Ammon's horn (tissue), 1 donor: ENCODE data around the gene DOCK3.
"Not testable (repeated sequence)": the region's sequence is repeated elsewhere in the genome, so short reads cannot be mapped to it uniquely, and the experiment has no call there.

Source experiments
- DNase-seq: peaks from one replicate; pipeline ENCODE4 v3.0.0-alpha.2; 2016; ENCODE audit warnings: low spot score

Gene DOCK3

DNA sequence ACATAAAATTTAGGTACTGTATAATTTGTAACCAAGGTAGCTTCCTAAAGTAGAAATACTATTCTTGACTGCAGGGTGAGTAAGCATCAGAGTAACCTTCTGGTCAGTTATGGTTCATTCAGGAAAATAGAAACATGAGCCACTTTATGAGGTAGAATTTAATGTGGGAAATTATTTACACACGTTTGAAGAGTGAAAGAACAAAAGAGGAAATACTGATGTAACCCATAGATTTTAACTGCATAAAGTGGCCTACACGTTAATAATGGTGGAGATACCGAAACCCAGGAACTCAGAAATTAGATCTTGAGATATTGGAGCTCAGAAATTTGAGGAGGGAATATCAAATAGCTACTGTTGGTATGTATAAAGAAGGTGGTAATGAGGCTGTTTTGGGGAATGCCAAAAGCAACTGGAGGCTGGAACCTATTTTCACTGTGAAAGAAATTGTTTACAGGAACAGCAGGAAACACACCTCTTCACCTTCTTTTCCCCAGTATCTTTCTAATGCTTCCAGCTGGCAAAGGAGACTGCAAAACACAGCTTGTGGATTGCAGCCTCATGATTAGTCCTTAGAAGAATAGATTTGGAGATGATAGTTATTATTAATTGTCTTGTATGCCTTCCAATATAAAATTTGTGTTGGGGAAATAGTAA is 216.1 kb downstream of the DOCK3 start:
- no peak for DNase-seq

DNA sequence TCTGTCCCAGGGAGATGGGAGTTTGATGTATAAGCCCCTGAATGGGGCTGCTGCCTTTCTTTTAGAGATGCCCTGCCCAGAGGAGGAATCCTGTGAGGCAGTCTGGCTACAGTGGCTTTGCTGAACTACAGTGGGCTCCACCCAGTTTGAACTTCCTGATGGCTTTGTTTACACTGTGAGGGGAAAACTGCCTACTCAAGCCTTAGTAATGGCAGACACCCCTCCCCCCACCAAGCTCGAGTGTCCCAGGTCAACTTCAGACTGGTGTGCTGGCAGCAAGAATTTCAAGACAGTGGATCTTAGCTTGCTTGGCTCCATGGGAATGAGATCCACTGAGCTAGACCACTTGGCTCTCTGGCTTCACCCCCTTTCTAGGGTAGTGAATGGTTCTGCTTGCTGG is 226.4 kb downstream of the DOCK3 start:
- DNase-seq, result not testable (repeated sequence)

DNA sequence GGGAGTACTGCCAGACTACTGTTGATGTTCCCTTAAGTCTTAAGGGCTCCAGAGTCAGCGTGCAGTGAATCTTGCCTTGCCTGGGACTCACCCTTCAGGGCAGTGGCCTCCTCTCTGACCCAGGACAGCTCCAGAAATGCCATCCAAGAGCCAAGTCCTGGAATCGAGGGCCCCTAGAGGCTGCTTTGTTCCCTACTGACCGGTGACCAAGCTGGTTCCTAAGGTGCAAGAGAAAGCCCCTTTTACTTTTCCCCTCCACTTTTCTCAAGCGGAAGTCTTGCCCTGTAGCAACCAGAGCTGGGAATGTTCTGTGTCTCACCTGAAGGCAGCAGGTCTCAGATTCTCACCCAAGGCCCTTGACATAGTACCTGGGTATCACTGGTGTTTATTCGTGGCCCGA is 238.0 kb downstream of the DOCK3 start:
- no peak for DNase-seq

DNA sequence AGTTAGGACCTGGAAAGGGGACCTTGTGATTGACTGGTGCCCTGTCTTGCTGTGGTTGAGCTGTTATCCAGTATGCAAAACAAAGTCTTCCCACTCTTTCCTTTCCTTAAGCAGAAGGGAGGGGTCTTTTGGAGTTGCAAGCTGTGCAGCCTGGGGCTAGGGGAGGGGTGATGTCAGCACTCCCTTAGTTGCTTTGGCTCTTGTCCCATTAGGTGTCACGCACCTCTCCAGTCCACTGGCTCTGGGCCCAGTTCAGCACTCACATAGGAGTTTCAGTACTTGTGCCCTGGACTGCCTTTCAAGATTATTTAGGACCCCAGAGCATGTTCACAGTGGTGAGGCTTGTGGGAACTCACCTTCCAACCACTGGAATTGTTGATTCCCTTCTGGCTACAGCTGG is 238.5 kb downstream of the DOCK3 start:
- no peak for DNase-seq

DNA sequence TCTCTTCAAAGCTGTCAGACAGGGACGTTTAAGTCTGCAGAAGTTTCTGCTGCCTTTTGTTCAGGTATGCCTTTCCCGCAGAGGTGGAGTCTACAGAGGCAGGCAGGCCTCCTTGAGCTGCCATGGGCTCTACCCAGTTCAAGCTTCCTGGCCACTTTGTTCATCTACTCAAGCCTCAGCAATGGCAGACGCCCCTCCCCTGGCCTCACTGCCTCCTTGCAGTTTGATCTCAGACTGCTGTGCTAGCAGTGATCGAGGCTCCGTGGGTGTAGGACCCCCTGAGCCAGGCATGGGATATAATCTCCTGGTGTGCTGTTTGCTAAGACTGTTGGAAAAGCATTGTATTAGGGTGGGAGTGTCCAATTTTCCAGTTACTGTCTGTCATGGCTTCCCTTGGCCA is 247.3 kb downstream of the DOCK3 start:
- not testable (repeated sequence) for DNase-seq

DNA sequence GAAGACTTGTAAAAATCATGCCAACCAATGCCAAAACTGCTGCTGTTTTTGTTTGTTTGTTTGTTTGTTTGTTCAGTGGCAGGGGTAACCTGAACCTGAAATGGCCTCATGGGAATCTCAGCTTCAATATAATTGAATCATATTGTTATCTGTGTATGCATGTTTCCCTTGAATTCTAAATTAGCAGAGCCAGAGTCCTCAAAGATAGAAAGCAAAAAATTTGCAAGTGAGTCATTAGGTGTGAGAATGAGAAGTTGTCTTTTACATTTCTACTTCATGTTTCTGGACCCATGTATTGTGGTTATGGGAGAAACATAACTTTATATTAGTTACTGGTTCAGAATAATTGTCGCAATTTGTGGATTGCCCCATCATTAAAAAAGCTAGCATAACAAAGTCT is 249.2 kb downstream of the DOCK3 start:
- no peak for DNase-seq

DNA sequence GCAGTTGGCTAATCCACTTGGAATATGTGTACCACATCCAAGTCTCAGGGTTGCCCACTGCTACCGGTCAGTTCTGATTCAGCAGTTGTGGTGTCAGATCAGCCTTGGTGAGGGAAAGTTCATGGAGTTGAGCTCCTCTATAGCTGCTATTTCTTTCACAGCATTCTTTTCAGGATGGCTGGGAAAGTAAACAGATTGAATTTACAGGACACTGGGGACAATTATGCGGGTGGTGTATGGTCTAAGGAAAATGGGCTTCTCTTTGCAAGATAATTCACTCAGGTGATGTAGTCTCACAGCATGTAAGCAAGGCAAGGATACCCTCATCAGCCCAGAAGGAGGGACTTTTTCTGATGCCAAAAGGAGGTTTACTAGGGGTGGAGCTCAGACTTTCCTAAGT is 249.9 kb downstream of the DOCK3 start:
- DNase-seq, result no peak

DNA sequence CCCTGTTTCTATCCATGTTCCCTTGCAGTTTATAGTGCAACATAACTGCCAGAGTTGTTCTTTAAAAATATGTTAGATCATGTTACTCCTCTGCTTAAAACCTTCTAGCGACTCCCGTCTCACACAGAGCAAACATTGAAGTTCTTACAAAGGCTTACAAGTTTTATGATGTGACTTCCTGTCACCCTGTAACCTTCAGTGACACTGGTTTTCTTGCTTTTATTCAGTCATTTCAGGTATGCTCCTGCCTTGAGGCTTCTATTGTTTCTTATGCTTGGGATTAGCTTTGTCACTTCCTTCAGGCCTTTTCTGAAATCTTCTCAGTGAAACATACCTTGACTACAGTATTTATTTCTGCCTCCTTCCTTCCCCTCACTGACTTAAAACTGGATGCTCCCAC is 252.1 kb downstream of the DOCK3 start:
- DNase-seq, result no peak

DNA sequence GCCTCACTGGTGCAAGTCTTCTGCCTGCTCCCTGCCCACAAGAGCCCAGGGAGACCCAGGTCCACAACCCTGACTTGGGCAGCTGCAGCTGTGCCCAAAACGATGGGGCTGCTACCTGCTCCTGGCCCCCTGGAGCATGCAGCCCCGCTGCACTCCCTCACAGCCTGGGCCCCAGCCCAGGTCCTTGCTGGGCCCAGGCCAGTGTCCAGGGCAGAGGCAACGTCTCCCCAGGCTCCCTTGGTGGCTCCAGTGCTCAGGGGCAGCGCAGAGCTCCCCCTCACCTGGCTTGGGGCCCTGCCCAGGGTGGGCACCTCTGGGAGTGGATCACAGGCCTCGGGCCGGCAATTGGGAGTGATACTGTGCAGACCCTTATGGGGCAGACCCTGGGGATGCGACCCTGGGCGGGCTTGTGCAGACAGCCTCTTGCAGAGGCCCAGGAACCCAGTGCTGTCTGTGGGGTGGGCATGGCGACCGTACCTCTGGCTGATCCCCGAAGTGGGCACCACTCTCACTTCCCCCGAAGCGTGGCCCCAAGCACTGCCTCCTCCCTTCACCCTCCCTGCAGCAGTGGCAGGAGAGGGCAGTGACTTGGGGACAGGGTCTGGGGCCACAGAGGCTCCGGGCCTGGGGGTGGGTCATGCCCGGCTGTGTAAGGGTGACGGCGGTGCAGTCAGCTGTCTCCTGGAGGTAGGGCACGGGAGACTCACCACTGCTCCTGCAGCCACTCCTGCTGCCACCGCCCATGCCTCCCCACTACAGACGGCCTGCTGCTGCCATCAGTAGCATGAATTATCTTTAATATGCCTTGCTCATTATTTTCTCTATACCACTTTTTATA is 255.9 kb downstream of the DOCK3 start:
- no peak for DNase-seq

DNA sequence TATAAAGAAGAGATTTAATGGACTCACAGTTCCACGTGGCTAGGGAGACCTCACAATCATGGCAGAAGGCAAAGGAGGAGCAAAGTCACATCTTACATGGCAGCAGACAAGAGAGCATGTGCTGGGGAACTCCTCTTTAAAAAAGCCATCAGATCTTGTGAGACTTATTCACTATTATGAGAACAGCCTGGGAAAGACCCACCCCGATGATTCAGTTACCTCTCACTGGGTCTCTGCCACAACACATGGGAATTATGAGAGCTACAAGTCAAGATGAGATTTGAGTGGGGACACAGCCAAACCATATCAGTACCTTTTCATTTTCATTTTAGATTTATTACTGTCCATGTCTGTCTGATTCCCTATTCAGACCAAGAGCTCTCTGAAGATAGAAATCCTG is 258.2 kb downstream of the DOCK3 start:
- DNase-seq, result not testable (repeated sequence)

DNA sequence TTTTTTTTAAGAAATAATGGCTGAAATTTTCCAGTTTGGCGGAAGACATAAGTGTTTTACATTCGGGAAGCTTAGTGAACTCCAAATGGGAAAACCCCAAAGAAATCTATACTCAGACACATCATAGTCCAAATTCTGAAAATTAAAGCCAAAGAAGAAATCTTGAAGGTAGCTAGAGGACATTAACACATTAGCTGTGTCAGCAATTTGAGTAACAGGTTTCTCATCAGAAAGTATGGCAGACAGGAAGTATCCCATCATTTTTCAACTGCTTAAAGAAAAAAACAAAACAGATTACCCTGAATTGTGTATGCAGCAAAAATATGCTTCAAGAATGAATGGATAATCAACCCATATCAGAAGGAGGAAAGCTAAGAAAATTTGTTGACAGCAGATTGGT is 261.7 kb downstream of the DOCK3 start:
- no peak for DNase-seq

DNA sequence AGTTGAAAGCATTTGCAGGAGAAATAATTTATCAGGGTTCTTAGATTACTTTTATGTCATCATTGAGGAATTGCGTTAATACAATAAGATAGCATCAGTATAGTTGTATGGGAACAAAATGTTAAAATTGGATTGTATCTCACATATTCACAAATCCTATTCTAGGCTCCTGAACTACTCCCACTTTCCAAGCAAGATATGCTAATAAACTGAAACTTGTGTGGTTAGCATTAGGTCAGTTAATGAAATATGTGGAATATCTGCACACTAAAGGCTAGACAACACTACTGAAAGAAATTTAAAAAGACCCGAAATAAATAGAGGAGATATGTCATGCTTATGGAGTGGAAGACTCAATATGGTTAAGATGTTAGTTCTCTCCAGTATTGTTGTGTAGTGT is 272.7 kb downstream of the DOCK3 start:
- no peak for DNase-seq

DNA sequence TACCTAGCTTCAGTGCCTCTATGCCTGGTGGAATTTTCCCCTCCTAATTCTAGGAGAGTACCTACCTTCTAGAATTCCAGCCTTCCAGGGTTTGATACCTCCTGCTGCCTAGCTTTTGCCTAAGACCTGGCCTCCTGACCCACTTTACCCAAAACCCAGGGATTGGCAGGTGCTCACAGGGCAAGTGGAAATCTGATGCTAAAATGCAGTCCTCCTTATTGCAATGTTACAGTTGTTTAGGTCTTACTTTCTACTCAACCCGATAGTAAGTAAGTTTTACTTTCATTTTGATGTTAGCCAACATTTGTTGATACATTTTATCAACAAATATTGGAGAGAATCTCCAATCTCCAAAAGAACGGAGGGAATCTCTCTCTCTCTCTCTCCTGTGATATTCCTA is 275.9 kb downstream of the DOCK3 start:
- DNase-seq, result no peak

DNA sequence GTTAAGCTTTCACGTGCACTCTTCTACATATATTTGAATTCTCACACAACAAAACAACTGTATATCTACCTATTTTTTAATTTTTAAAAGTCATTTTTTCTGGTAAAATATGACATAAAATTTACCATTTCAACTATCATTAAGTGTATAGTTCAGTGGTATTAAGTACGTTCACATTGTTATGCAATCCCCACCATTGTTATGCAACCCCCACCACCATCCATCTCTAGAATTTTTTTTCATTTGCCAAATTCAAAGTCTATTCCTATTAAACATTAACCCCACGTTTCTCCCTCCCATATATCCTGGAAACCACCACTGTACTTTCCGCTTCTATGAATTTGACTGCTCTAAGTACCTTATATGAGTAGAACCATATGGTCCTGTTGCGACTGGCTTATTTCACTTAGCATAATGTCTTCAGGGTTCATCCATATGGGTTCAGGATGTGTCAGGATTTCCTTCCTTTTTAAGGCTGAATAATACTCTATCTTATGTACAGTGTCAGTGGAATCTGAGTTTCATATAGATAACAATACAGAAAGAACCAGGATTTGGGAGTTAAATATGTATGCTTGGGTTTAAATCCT is 279.2 kb downstream of the DOCK3 start:
- no peak for DNase-seq

DNA sequence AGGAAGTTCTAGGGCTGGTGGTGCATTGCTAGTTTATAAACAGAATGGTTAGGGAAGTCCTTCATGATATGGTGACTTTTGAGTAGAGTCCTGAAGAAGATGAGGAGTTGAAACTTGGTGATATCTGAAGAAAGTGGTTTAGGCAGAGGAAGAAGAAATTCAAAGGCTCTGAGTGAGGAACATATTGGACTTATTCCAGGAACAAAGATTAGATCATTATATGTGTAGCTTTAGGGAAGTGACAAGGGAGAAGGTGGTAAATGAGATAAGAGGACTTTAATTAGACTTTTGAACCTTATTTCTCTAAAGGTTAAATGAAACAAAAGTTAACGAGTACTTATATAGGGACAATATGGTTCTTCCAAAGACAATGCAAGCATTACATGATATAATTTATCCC is 286.7 kb downstream of the DOCK3 start:
- no peak for DNase-seq

DNA sequence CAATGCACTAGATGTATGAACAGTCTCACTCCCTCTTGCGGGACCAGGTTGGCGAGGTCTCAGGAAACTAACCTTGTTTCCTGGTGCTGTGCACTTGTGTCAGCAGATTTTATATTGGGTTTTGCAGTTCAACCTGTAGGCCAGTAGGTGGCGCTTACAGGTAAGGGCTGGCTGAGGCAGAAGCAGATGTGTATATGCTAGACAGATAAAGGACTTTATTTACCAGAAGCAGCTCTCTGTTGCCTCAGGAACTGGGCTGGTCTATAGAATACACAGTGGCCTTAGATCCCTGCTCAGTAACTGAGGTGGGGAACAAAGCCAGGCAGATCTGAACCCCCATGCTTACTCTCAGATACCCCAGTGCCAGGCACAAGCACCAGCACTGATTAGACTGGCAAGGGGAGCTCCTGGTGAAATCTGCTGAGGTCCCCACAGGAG is 296.8 kb downstream of the DOCK3 start:
- no peak for DNase-seq

DNA sequence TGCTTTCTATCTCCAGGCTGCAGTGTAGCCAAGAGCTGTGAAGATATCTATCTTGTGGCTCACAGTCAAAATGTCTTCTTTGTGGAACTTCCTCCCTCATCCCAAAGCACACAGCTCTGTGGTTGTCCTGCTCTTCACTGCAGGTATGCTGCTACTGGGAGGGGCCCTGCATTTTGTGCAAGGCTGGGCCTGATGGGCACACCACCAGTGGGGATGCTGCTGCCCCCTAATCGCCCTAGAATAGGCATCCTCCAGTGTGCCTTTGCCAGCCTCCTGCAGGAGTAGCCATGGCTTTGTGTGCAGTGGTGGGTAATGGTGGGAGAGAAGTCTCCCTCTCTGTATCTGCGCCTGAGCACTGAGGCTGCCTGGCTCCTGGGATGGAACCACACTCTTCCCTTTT is 297.3 kb downstream of the DOCK3 start:
- no peak for DNase-seq

DNA sequence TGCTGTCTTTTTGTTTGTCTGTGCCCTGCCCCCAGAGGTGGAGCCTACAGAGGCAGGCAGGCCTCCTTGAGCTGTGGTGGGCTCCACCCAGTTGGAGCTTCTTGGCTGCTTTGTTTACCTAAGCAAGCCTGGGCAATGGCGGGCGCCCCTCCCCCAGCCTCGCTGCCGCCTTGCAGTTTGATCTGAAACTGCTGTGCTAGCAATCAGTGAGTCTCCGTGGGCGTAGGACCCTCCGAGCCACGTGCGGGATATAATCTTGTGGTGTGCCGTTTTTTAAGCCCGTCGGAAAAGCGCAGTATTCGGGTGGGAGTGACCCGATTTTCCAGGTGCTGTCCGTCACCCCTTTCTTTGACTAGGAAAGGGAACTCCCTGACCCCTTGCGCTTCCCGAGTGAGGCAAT is 303.9 kb downstream of the DOCK3 start:
- DNase-seq, result not testable (repeated sequence)

DNA sequence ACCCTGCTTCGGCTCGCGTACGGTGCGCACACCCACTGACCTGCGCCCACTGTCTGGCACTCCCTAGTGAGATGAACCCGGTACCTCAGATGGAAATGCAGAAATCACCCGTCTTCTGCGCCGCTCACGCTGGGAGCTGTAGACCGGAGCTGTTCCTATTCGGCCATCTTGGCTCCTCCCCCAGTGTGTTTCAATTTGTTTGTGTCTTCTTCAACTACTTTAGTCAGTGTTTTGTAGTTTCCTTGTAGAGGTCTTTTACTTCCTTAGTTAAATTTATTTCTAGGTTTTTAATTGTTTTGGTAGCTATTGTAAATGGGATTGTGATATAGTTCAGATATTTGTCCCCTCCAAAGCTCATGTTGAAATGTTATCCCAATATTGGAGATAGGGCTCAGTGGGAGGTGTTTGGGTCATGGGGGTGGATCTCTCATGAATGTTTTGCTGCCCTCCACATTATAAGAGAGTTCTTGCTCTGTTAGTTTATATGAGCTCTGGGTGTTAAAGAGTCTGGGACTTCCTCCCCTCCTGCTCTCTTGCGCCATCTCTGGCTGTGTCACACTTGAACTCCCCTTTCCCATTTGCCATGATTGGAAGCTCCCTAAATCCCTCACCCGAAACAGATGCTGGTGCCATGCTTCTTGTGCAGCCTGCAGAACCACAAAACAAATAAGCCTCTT is 304.4 kb downstream of the DOCK3 start:
- no peak for DNase-seq

DNA sequence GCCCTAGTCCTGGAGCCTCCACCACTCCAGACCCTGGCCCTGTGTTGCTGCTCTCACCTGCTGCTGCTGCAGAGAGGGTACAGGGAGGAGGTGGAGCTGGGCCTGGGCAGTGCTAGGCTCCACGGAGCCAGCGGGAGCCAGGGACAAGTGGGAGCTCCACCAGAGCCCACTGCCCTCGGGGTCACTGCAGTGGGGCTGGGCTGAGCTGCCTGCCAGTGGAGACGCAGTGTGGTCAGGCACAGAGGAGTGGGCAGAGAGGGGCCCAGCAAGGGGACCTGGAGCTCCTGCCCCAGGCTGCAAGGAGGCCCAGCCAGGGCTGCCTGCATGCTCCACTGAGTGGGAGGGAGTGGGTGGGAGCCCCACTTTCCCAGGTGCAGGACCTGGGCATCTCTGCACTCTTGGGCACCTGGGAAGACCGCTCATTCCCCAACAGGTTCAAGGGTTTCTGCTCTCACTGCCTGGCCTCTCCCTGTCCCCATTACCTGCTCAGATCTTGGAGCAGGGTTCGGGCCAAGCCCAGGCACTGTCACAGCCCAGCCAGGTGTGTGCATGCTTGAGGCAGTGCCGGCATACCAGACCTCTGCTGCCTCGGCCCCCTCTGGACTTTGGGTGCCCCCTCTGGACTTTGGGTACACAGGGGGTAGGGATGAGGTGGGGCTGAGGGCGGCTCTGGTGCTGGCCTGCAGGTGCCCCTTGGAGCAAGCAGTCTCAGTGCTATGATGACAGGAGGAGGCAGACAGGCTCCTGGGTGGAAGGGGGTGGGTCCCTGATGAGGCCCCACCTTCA is 308.0 kb downstream of the DOCK3 start:
- DNase-seq, result no peak

DNA sequence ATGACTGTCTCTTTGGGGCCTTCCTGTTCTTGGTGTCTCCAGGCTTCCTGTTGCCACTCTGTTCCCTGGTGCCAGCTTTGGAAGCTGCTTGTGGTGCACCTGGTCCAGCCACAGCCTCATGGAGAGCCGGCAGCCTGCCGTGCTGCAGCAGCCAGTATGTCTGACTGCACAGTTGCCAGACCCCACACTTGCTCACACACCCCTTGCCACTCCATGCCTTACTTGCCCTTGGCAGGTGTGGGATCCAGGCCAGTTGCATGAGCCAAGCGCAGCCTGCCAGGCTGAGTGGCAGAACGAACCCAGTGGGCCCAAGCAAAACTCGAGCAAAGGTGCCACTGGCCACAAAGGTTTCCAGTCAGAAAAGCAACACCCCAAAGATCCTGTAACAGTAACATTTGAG is 309.2 kb downstream of the DOCK3 start:
- DNase-seq, result no peak

DNA sequence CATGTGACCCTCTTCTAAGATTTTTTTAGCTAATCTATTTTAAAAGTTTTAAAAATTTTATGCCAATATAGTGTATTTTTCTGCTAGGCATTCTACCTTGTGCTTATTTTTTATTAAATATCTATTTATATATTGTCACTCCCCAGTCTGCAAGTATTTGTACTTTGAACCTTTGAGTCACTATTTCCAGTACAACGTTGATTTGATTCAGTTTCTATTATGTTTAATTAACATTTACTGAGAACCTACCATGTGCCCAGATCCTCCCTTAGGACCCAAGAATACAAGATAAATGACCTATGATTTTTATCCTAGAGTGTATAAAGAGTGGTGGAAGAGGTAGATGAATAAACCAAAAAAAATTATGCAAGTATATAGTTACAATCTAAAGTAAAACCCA is 311.2 kb downstream of the DOCK3 start:
- DNase-seq, result no peak
